IMR-90 (cell line): ENCODE measurements around the gene CCDC18. TPM values are rescaled to one million over a fixed set of nuclear protein-coding genes. Genes with fewer than 3 reads are reported as not detected.

ENCODE experiments used
- ATAC-seq: fragments of 200-7000 bp; cut with Tn5 transposase; 2 replicates; pipeline ENCODE4 v1.9.1; 2020; ENCODE audit warnings: low read depth, mild to moderate bottlenecking, moderate library complexity
- BruUV-seq: library from RNA; stranded (reverse); fragments of 400-500 nt; replicated peaks from 2 replicates; lab custom pipeline; 2021; lab: Mats Ljungman, UMichigan
- CTCF ChIA-PET: fragments of 300-600 bp; formaldehyde crosslinking; extraction: SDS; loops from one replicate; lab custom pipeline; 2021; ENCODE audit warnings: antibody characterized with exemption; lab: Yijun Ruan, JAX
- POLR2A ChIA-PET: fragments of 300-600 bp; sonication (Branson Sonifier 250); formaldehyde crosslinking; loops from one replicate; lab custom pipeline; 2022; ENCODE audit warnings: antibody characterized with exemption; ENCODE audit not compliant: unreplicated experiment; lab: Charles Lee
- DNase-seq: peaks from one replicate; pipeline ENCODE4 v3.0.0; 2013
- H2AFZ ChIP-seq: replicated peaks from 2 replicates; pipeline ENCODE3; 2013; ENCODE audit warnings: low read length, mild to moderate bottlenecking; ENCODE audit not compliant: poor library complexity
- H2AK5ac ChIP-seq: 2 replicates; pipeline ENCODE4 v1.6.1; 2013; ENCODE audit warnings: low read depth, low read length, inconsistent platforms
- H2AK9ac ChIP-seq: replicated peaks from 2 replicates; pipeline ENCODE3; 2013; ENCODE audit warnings: mild to moderate bottlenecking, low read depth, low read length, moderate library complexity; ENCODE audit not compliant: poor library complexity
- H2BK120ac ChIP-seq: 2 replicates; pipeline ENCODE4 v1.6.1; 2013; ENCODE audit warnings: low read depth, low read length, inconsistent platforms
- H2BK15ac ChIP-seq: 3 replicates; pipeline ENCODE4 v1.6.1; 2013; ENCODE audit warnings: low read depth, low read length, inconsistent platforms
- H2BK20ac ChIP-seq: 2 replicates; pipeline ENCODE4 v1.6.1; 2013; ENCODE audit warnings: low read depth, mild to moderate bottlenecking, inconsistent platforms, low read length, moderate library complexity
- H2BK5ac ChIP-seq: 2 replicates; pipeline ENCODE4 v1.6.1; 2013; ENCODE audit warnings: mild to moderate bottlenecking, low read depth, low read length, inconsistent platforms; ENCODE audit not compliant: poor library complexity, severe bottlenecking
- H3K14ac ChIP-seq: replicated peaks from 2 replicates; pipeline ENCODE4 v1.6.1; 2013; ENCODE audit warnings: low read depth, low read length, inconsistent platforms
- H3K18ac ChIP-seq: 2 replicates; pipeline ENCODE4 v1.6.1; 2013; ENCODE audit warnings: low read depth, low read length, control low read depth
- H3K23ac ChIP-seq: 2 replicates; pipeline ENCODE4 v1.6.1; 2013; ENCODE audit warnings: low read depth, low read length, inconsistent platforms
- H3K27ac ChIP-seq: 2 replicates; pipeline ENCODE4 v1.5.1; 2013; ENCODE audit warnings: mild to moderate bottlenecking, control low read depth, low read length; ENCODE audit not compliant: insufficient read depth
- H3K27me3 ChIP-seq: 2 replicates; pipeline ENCODE4 v1.6.1; 2013; ENCODE audit warnings: low read length; ENCODE audit not compliant: control insufficient read depth, insufficient read depth
- H3K36me3 ChIP-seq: 2 replicates; pipeline ENCODE4 v1.6.1; 2013; ENCODE audit warnings: low read length, mixed read lengths; ENCODE audit not compliant: control insufficient read depth, insufficient read depth
- H3K4ac ChIP-seq: 2 replicates; pipeline ENCODE4 v1.6.1; 2013; ENCODE audit warnings: low read depth, low read length, inconsistent platforms
- H3K4me1 ChIP-seq: 2 replicates; pipeline ENCODE4 v1.6.1; 2013; ENCODE audit warnings: low read length, mixed read lengths; ENCODE audit not compliant: control insufficient read depth, insufficient read depth
- H3K4me2 ChIP-seq: 2 replicates; pipeline ENCODE4 v1.6.1; 2013; ENCODE audit warnings: low read depth, mild to moderate bottlenecking, control low read depth, low read length, moderate library complexity
- H3K4me3 ChIP-seq: 2 replicates; pipeline ENCODE4 v1.5.1; 2013; ENCODE audit warnings: low read depth, mild to moderate bottlenecking, control low read depth, low read length, moderate library complexity; ENCODE audit not compliant: insufficient read depth
- H3K56ac ChIP-seq: 2 replicates; pipeline ENCODE4 v1.6.1; 2013; ENCODE audit warnings: low read length, inconsistent platforms; ENCODE audit not compliant: insufficient read depth; ENCODE audit errors: extremely low read depth
- H3K79me1 ChIP-seq, 2 experiments: 2 replicates each; pipeline ENCODE4 v1.6.1; 2013; ENCODE audit warnings: low read length in 2 of 2, inconsistent platforms in 1 of 2, low read depth in 1 of 2
- H3K9ac ChIP-seq: 2 replicates; pipeline ENCODE4 v1.6.1; 2013; ENCODE audit warnings: low read depth, low read length, control low read depth
- H3K9me1 ChIP-seq: 2 replicates; pipeline ENCODE4 v1.6.1; 2013; ENCODE audit warnings: low read length, inconsistent platforms; ENCODE audit not compliant: insufficient read depth
- H3K9me3 ChIP-seq: 2 replicates; pipeline ENCODE4 v1.6.1; 2013; ENCODE audit warnings: low read length; ENCODE audit not compliant: control insufficient read depth, insufficient read depth
- H4K20me1 ChIP-seq: 2 replicates; pipeline ENCODE4 v1.6.1; 2013; ENCODE audit warnings: low read length, inconsistent platforms; ENCODE audit not compliant: insufficient read depth
- H4K5ac ChIP-seq: 2 replicates; pipeline ENCODE4 v1.6.1; 2013; ENCODE audit warnings: mild to moderate bottlenecking, low read depth, low read length, control low read depth
- H4K8ac ChIP-seq, 2 experiments: 2 replicates each; pipeline ENCODE4 v1.6.1; 2013; ENCODE audit warnings: low read depth in 2 of 2, low read length in 2 of 2, control low read depth in 1 of 2, inconsistent platforms in 1 of 2
- H4K91ac ChIP-seq: 2 replicates; pipeline ENCODE4 v1.6.1; 2013; ENCODE audit warnings: low read depth, low read length, inconsistent platforms; ENCODE audit not compliant: insufficient read depth
- MAFK ChIP-seq: IDR thresholded peaks from 2 replicates; pipeline ENCODE4 v1.6.1; 2012; ENCODE audit warnings: low read depth, low read length, improper control_type of control experiment
- MAZ ChIP-seq: IDR thresholded peaks from 2 replicates; pipeline ENCODE4 v1.6.1; 2012; ENCODE audit warnings: low read depth, mild to moderate bottlenecking, low read length, improper control_type of control experiment, moderate library complexity, borderline replicate concordance
- USF2 ChIP-seq: fragments of 150-350 bp; IDR thresholded peaks from 2 replicates; pipeline ENCODE4 v1.6.1; 2017; ENCODE audit warnings: mild to moderate bottlenecking, antibody characterized with exemption, low read length, low read depth
- dilution Hi-C: fragments of 300-500 bp; cut with HindIII; formaldehyde crosslinking; loops from one replicate; pipeline ENCODE4 v1.14.3; 2018; ENCODE audit warnings: low sequenced_read_pairs; ENCODE audit not compliant: unreplicated experiment
- in situ Hi-C: fragments of 300-500 bp; cut with MboI; formaldehyde crosslinking; loops from 3 replicates; pipeline ENCODE4 v1.14.3; 2019; ENCODE audit warnings: low sequenced_read_pairs, inconsistent platforms, mixed read lengths
- intact Hi-C: fragments of 100-400 bp; cut with micrococcal nuclease; formaldehyde crosslinking; loops from 2 replicates; pipeline ENCODE4 v1.10.0; 2022
- polyA plus RNA-seq, 3 experiments: library from polyadenylated mRNA; depleted of rRNA; stranded (reverse); fragments of >200 nt; gene quantifications; 2 replicates each; pipeline ENCODE4 v1.2.3, GENCODE V29; 2012; ENCODE audit warnings: low replicate concordance in 1 of 3
- total RNA-seq: library from RNA; depleted of rRNA; stranded (reverse); fragments of >200 nt; gene quantifications from 2 replicates; pipeline ENCODE4 v1.2.3, GENCODE V29; 2012

CCDC18 gene
- total and polyA plus RNA-seq, 2 of the 4 experiments (the other 2 are of a cell fraction) = 5.5 to 7.3 TPM

GRCh38 chr1:93206567-93206954 is 26.0 kb downstream of the CCDC18 start:
- Histone ChIP-seq H2BK5ac (no peak overlapping the region), H3K4me3 (no peak overlapping the region), H4K8ac (no peak overlapping the region), H3K36me3 (peaks cover 1% of the 10 kb centered on the region; the same call in 1 of the 2 replicates), H3K23ac (no peak overlapping the region), H4K20me1 (no peaks in the 10 kb centered on the region), H3K9me1 (no peaks in the 10 kb centered on the region), H3K14ac (no peak overlapping the region), H3K4me2 (no peak overlapping the region), H3K27ac (no peak overlapping the region), H3K4ac (no peak overlapping the region), H4K5ac (no peak overlapping the region), H2BK120ac (no peak overlapping the region), H2BK15ac (no peak overlapping the region), H2BK20ac (no peak overlapping the region), H3K9ac (no peak overlapping the region), H2AK5ac (no peak overlapping the region), H3K9me3 (no peaks in the 10 kb centered on the region), H3K18ac (no peak overlapping the region), H4K91ac (no peak overlapping the region), H3K79me1 (no peaks in the 10 kb centered on the region), H3K56ac (no peak overlapping the region), H3K27me3 (no peaks in the 10 kb centered on the region), H3K4me1 (no peaks in the 10 kb centered on the region), H2AFZ (no peak overlapping the region), H2AK9ac (no peak overlapping the region)
- DNase-seq (no peak), ATAC-seq (no peak)
- TF ChIP-seq MAZ = no peak
- TF ChIP-seq MAFK = peak; percentile 54; the same call in 1 of the 2 replicates
- TF ChIP-seq USF2 = no peak
- in situ Hi-C loops = no loop called here
- intact Hi-C loops = loop anchor here (1.0 kb wide), 1 partner anchor 15 kb away; no protein-coding TSS in a partner anchor
- dilution Hi-C loops = no loop called here
- POLR2A ChIA-PET = no interaction called here
- BruUV-seq = no TSS peak
- CTCF ChIA-PET = no interaction called here
